ENCODE data around the gene TEKT5. TPM values are rescaled to one million over a fixed set of nuclear protein-coding genes. Genes with fewer than 3 reads are reported as not detected.

The TEKT5 gene
- total RNA-seq, 1 donor from 2014 or later = 1.0 TPM

DNA sequence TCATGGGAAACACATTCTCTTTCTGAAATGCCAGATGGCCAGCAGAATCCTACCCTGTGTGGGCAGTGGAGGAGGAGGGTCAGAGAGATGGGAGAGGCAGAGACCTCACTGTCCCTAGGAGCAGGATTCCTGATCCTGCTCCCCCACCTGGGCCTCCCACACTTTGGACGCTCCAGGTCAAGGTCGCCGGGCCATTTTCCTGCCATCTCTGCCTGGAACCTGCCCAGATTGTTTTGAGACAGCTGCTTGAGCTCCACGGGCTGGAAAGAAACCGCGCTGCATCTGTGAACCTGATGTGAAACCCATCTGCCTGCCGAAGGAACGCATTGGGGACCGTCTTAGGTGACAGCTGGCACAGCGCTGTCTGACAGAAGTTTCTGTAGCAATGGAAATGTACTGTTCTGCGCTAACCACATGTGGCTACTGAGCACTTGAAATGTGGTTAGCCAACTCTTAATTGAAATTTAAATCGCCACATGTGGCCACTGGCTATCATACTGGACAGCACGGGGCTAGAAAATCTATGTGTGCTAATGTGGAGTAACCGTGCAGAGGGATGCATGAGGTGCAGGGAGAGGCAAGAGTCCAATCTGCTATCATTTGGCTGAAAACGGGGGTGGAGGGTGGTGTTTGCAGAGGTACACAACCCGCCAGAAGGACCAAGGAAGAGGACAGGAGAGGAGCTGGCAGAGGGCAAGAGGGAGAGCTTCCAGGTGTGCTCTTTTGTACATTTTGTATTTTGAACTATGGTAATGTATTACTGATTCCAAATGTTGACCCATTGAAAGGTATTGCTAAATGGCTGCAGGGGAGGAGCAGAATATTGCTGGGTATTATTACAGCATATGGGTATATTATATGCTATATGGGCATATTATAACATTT, 33.5 kb upstream of the TEKT5 start:
- H3K9me3 Mint-ChIP-seq = peaks cover 2% of the 10 kb centered on the region
- no peak overlapping the region for H3K4me3 Mint-ChIP-seq
- no peak for DNase-seq (ENCODE audit: low spot score in 2 of 2, unreplicated experiment in 2 of 2)
- H3K36me3 Mint-ChIP-seq = peaks cover under 1% of the 10 kb centered on the region
- H3K27me3 Mint-ChIP-seq (ENCODE audit: low read depth) = no peaks in the 10 kb centered on the region
- no peaks in the 10 kb centered on the region for H3K4me1 Mint-ChIP-seq
- no peak overlapping the region for H3K27ac Mint-ChIP-seq
- TF ChIP-seq, protein P1, sequence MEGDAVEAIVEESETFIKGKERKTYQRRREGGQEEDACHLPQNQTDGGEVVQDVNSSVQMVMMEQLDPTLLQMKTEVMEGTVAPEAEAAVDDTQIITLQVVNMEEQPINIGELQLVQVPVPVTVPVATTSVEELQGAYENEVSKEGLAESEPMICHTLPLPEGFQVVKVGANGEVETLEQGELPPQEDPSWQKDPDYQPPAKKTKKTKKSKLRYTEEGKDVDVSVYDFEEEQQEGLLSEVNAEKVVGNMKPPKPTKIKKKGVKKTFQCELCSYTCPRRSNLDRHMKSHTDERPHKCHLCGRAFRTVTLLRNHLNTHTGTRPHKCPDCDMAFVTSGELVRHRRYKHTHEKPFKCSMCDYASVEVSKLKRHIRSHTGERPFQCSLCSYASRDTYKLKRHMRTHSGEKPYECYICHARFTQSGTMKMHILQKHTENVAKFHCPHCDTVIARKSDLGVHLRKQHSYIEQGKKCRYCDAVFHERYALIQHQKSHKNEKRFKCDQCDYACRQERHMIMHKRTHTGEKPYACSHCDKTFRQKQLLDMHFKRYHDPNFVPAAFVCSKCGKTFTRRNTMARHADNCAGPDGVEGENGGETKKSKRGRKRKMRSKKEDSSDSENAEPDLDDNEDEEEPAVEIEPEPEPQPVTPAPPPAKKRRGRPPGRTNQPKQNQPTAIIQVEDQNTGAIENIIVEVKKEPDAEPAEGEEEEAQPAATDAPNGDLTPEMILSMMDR (IDR thresholded peaks at IDR 0.05; ENCODE audit: unreplicated experiment) = no peak

DNA sequence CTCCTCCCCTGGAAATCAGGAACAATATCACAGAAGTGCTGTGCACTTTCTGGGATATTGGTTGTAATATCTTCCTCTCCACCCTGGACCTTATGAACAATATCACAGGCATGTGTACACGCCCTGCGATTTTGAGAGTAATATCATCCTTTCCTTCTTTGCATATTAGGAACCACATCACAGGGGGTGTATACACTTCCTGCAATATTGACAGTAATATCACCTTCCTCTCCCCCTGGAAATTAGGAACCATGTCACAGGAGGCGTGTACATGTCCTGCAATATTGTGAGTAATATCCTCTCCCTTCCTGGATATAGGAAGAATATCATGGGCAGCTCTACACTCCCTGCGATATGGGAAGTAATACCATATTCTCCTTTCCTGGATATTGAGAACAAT, 14.2 kb upstream of the TEKT5 start:
- TF ChIP-seq, protein P1 (IDR thresholded peaks at IDR 0.05; ENCODE audit: unreplicated experiment) = no peak
- Mint-ChIP-seq H3K27ac (no peak overlapping the region), H3K9me3 (no peaks in the 10 kb centered on the region), H3K4me1 (no peaks in the 10 kb centered on the region), H3K36me3 (no peaks in the 10 kb centered on the region), H3K4me3 (no peak overlapping the region), H3K27me3 (ENCODE audit: low read depth) (peaks cover 12% of the 10 kb centered on the region)
- no peak for DNase-seq (ENCODE audit: low spot score in 2 of 2, unreplicated experiment in 2 of 2)

DNA sequence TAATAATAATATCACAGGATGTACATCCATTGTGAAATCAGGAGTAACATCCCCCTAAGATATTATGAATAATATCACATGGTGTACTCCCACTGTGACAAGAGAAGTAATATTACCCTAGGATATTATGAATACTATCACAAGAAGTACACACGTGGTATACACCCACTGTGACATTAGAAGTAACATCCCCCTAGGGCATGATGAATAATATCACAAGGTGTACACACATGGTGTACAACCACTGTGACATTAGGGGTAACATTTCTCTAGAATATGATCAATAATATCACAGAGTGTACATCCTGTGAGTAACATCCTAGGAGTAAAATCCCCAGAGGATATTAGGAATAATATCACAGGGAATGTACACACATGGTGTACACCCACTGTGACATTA, 5.0 kb upstream of the TEKT5 start:
- no peak overlapping the region for H3K4me3 Mint-ChIP-seq
- no peaks in the 10 kb centered on the region for H3K36me3 Mint-ChIP-seq
- H3K9me3 Mint-ChIP-seq = peaks cover 6% of the 10 kb centered on the region
- TF ChIP-seq, protein P1 (IDR thresholded peaks at IDR 0.05; ENCODE audit: unreplicated experiment) = no peak
- no peak overlapping the region for H3K27ac Mint-ChIP-seq
- no peak for DNase-seq (ENCODE audit: low spot score in 2 of 2, unreplicated experiment in 2 of 2)
- no peaks in the 10 kb centered on the region for H3K27me3 Mint-ChIP-seq (ENCODE audit: low read depth)
- no peaks in the 10 kb centered on the region for H3K4me1 Mint-ChIP-seq

DNA sequence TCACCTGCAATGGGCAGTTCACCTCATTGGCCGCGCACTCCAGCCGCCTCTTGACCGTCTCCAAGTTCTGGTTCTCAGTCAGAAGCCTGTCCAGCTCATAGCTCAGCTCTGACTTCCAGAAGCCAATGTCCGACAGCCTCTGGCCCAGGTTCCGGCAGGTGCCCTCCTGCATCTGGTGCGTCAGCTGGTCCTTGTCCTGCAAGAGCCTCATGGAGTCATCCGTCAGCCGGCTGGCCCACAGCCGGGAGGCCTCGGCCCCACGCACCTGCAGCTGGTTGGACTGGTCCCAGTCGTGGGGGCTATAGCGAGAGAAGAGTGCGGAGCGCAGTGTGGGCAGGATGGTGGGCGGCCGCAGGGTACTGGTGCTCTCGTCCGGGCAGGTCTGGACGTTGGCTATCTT, 424 bp downstream of the TEKT5 start:
- Mint-ChIP-seq H3K27ac (no peak overlapping the region), H3K4me1 (no peaks in the 10 kb centered on the region), H3K36me3 (no peaks in the 10 kb centered on the region), H3K27me3 (ENCODE audit: low read depth) (peaks cover 1% of the 10 kb centered on the region), H3K9me3 (no peaks in the 10 kb centered on the region), H3K4me3 (no peak overlapping the region)
- DNase-seq (ENCODE audit: low spot score in 2 of 2, unreplicated experiment in 2 of 2) = no peak
- TF ChIP-seq, protein P1 (IDR thresholded peaks at IDR 0.05; ENCODE audit: unreplicated experiment) = no peak

DNA sequence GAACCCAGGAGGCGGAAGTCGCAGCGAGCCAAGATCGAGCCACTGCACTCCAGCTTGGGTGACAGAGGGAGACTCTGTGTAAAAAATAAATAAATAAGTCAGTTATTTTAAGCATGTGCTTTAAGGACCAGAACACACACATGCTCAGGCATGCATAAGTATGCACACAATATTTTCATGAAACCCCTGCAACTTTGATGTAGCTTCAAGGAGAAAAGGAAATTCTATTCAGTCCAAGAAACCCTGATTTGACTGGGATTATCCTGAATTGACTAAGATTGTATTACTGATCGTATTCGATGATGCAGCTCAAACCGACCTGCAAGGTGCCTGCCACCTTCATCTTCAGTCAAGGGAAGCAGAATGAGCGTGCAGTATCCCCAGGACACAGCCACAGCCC, 841 bp downstream of the TEKT5 start:
- Mint-ChIP-seq H3K9me3 (no peaks in the 10 kb centered on the region), H3K4me3 (no peak overlapping the region), H3K4me1 (no peaks in the 10 kb centered on the region), H3K27ac (no peak overlapping the region), H3K36me3 (no peaks in the 10 kb centered on the region), H3K27me3 (ENCODE audit: low read depth) (peaks cover 1% of the 10 kb centered on the region)
- TF ChIP-seq, protein P1 (IDR thresholded peaks at IDR 0.05; ENCODE audit: unreplicated experiment) = no peak
- DNase-seq (ENCODE audit: low spot score in 2 of 2, unreplicated experiment in 2 of 2) = no peak
